IMR-90 (cell line): ENCODE measurements around the gene GRAMD2A. TPM values are rescaled to one million over a fixed set of nuclear protein-coding genes. Genes with fewer than 3 reads are reported as not detected.

Experiments used
- ATAC-seq: fragments of 200-7000 bp; cut with Tn5 transposase; 2 replicates; pipeline ENCODE4 v1.9.1; 2020; ENCODE audit warnings: low read depth, mild to moderate bottlenecking, moderate library complexity
- BruUV-seq: library from RNA; stranded (reverse); fragments of 400-500 nt; replicated peaks from 2 replicates; lab custom pipeline; 2021; lab: Mats Ljungman, UMichigan
- CTCF ChIA-PET: fragments of 300-600 bp; formaldehyde crosslinking; extraction: SDS; loops from one replicate; lab custom pipeline; 2021; ENCODE audit warnings: antibody characterized with exemption; lab: Yijun Ruan, JAX
- POLR2A ChIA-PET: fragments of 300-600 bp; sonication (Branson Sonifier 250); formaldehyde crosslinking; loops from one replicate; lab custom pipeline; 2022; ENCODE audit warnings: antibody characterized with exemption; ENCODE audit not compliant: unreplicated experiment; lab: Charles Lee
- DNase-seq: peaks from one replicate; pipeline ENCODE4 v3.0.0; 2013
- H2AFZ ChIP-seq: replicated peaks from 2 replicates; pipeline ENCODE3; 2013; ENCODE audit warnings: low read length, mild to moderate bottlenecking; ENCODE audit not compliant: poor library complexity
- H2AK5ac ChIP-seq: 2 replicates; pipeline ENCODE4 v1.6.1; 2013; ENCODE audit warnings: low read depth, low read length, inconsistent platforms
- H2AK9ac ChIP-seq: replicated peaks from 2 replicates; pipeline ENCODE3; 2013; ENCODE audit warnings: mild to moderate bottlenecking, low read depth, low read length, moderate library complexity; ENCODE audit not compliant: poor library complexity
- H2BK120ac ChIP-seq: 2 replicates; pipeline ENCODE4 v1.6.1; 2013; ENCODE audit warnings: low read depth, low read length, inconsistent platforms
- H2BK15ac ChIP-seq: 3 replicates; pipeline ENCODE4 v1.6.1; 2013; ENCODE audit warnings: low read depth, low read length, inconsistent platforms
- H2BK20ac ChIP-seq: 2 replicates; pipeline ENCODE4 v1.6.1; 2013; ENCODE audit warnings: low read depth, mild to moderate bottlenecking, inconsistent platforms, low read length, moderate library complexity
- H2BK5ac ChIP-seq: 2 replicates; pipeline ENCODE4 v1.6.1; 2013; ENCODE audit warnings: mild to moderate bottlenecking, low read depth, low read length, inconsistent platforms; ENCODE audit not compliant: poor library complexity, severe bottlenecking
- H3K14ac ChIP-seq: replicated peaks from 2 replicates; pipeline ENCODE4 v1.6.1; 2013; ENCODE audit warnings: low read depth, low read length, inconsistent platforms
- H3K18ac ChIP-seq: 2 replicates; pipeline ENCODE4 v1.6.1; 2013; ENCODE audit warnings: low read depth, low read length, control low read depth
- H3K23ac ChIP-seq: 2 replicates; pipeline ENCODE4 v1.6.1; 2013; ENCODE audit warnings: low read depth, low read length, inconsistent platforms
- H3K27ac ChIP-seq: 2 replicates; pipeline ENCODE4 v1.5.1; 2013; ENCODE audit warnings: mild to moderate bottlenecking, control low read depth, low read length; ENCODE audit not compliant: insufficient read depth
- H3K27me3 ChIP-seq: 2 replicates; pipeline ENCODE4 v1.6.1; 2013; ENCODE audit warnings: low read length; ENCODE audit not compliant: control insufficient read depth, insufficient read depth
- H3K36me3 ChIP-seq: 2 replicates; pipeline ENCODE4 v1.6.1; 2013; ENCODE audit warnings: low read length, mixed read lengths; ENCODE audit not compliant: control insufficient read depth, insufficient read depth
- H3K4ac ChIP-seq: 2 replicates; pipeline ENCODE4 v1.6.1; 2013; ENCODE audit warnings: low read depth, low read length, inconsistent platforms
- H3K4me1 ChIP-seq: 2 replicates; pipeline ENCODE4 v1.6.1; 2013; ENCODE audit warnings: low read length, mixed read lengths; ENCODE audit not compliant: control insufficient read depth, insufficient read depth
- H3K4me2 ChIP-seq: 2 replicates; pipeline ENCODE4 v1.6.1; 2013; ENCODE audit warnings: low read depth, mild to moderate bottlenecking, control low read depth, low read length, moderate library complexity
- H3K4me3 ChIP-seq: 2 replicates; pipeline ENCODE4 v1.5.1; 2013; ENCODE audit warnings: low read depth, mild to moderate bottlenecking, control low read depth, low read length, moderate library complexity; ENCODE audit not compliant: insufficient read depth
- H3K56ac ChIP-seq: 2 replicates; pipeline ENCODE4 v1.6.1; 2013; ENCODE audit warnings: low read length, inconsistent platforms; ENCODE audit not compliant: insufficient read depth; ENCODE audit errors: extremely low read depth
- H3K79me1 ChIP-seq, 2 experiments: 2 replicates each; pipeline ENCODE4 v1.6.1; 2013; ENCODE audit warnings: low read length in 2 of 2, inconsistent platforms in 1 of 2, low read depth in 1 of 2
- H3K9ac ChIP-seq: 2 replicates; pipeline ENCODE4 v1.6.1; 2013; ENCODE audit warnings: low read depth, low read length, control low read depth
- H3K9me1 ChIP-seq: 2 replicates; pipeline ENCODE4 v1.6.1; 2013; ENCODE audit warnings: low read length, inconsistent platforms; ENCODE audit not compliant: insufficient read depth
- H3K9me3 ChIP-seq: 2 replicates; pipeline ENCODE4 v1.6.1; 2013; ENCODE audit warnings: low read length; ENCODE audit not compliant: control insufficient read depth, insufficient read depth
- H4K20me1 ChIP-seq: 2 replicates; pipeline ENCODE4 v1.6.1; 2013; ENCODE audit warnings: low read length, inconsistent platforms; ENCODE audit not compliant: insufficient read depth
- H4K5ac ChIP-seq: 2 replicates; pipeline ENCODE4 v1.6.1; 2013; ENCODE audit warnings: mild to moderate bottlenecking, low read depth, low read length, control low read depth
- H4K8ac ChIP-seq, 2 experiments: 2 replicates each; pipeline ENCODE4 v1.6.1; 2013; ENCODE audit warnings: low read depth in 2 of 2, low read length in 2 of 2, control low read depth in 1 of 2, inconsistent platforms in 1 of 2
- H4K91ac ChIP-seq: 2 replicates; pipeline ENCODE4 v1.6.1; 2013; ENCODE audit warnings: low read depth, low read length, inconsistent platforms; ENCODE audit not compliant: insufficient read depth
- CTCF ChIP-seq: conservative IDR thresholded peaks from 2 replicates; pipeline ENCODE4 v1.5.1; 2012; ENCODE audit warnings: mild to moderate bottlenecking, low read depth, low read length, improper control_type of control experiment
- MAZ ChIP-seq: IDR thresholded peaks from 2 replicates; pipeline ENCODE4 v1.6.1; 2012; ENCODE audit warnings: low read depth, mild to moderate bottlenecking, low read length, improper control_type of control experiment, moderate library complexity, borderline replicate concordance
- MXI1 ChIP-seq: IDR thresholded peaks from 2 replicates; pipeline ENCODE4 v1.6.1; 2012; ENCODE audit warnings: low read depth, mild to moderate bottlenecking, low read length, moderate library complexity, borderline replicate concordance
- NFE2L2 ChIP-seq: fragments of 150-350 bp; IDR thresholded peaks from 2 replicates; pipeline ENCODE4 v1.6.1; 2016; ENCODE audit warnings: low read depth, mild to moderate bottlenecking, low read length
- RCOR1 ChIP-seq: IDR thresholded peaks from 2 replicates; pipeline ENCODE4 v1.6.1; 2012; ENCODE audit warnings: mild to moderate bottlenecking, low read length, improper control_type of control experiment; ENCODE audit not compliant: insufficient replicate concordance
- RFX5 ChIP-seq: IDR thresholded peaks from 2 replicates; pipeline ENCODE4 v1.8.0; 2012; ENCODE audit warnings: low read depth, mild to moderate bottlenecking, low read length, moderate library complexity
- SMC3 ChIP-seq: fragments of 150-350 bp; IDR thresholded peaks from 2 replicates; pipeline ENCODE4 v1.6.1; 2016; ENCODE audit warnings: low read depth, mild to moderate bottlenecking, antibody characterized with exemption, low read length, moderate library complexity
- USF2 ChIP-seq: fragments of 150-350 bp; IDR thresholded peaks from 2 replicates; pipeline ENCODE4 v1.6.1; 2017; ENCODE audit warnings: mild to moderate bottlenecking, antibody characterized with exemption, low read length, low read depth
- WGBS, 2 experiments: methylation state at CpG; one replicate each; pipeline versions ENCODE4 v1.1.5 to v1.1.7; 2013; ENCODE audit warnings: missing lambda C conversion rate in 2 of 2; ENCODE audit not compliant: insufficient read length in 1 of 2; ENCODE audit errors: extremely low coverage in 2 of 2; 5-methylcytosine and 5-hydroxymethylcytosine counted together
- dilution Hi-C: fragments of 300-500 bp; cut with HindIII; formaldehyde crosslinking; loops from one replicate; pipeline ENCODE4 v1.14.3; 2018; ENCODE audit warnings: low sequenced_read_pairs; ENCODE audit not compliant: unreplicated experiment
- in situ Hi-C: fragments of 300-500 bp; cut with MboI; formaldehyde crosslinking; loops from 3 replicates; pipeline ENCODE4 v1.14.3; 2019; ENCODE audit warnings: low sequenced_read_pairs, inconsistent platforms, mixed read lengths
- intact Hi-C: fragments of 100-400 bp; cut with micrococcal nuclease; formaldehyde crosslinking; loops from 2 replicates; pipeline ENCODE4 v1.10.0; 2022
- polyA plus RNA-seq, 3 experiments: library from polyadenylated mRNA; depleted of rRNA; stranded (reverse); fragments of >200 nt; gene quantifications; 2 replicates each; pipeline ENCODE4 v1.2.3, GENCODE V29; 2012; ENCODE audit warnings: low replicate concordance in 1 of 3
- total RNA-seq: library from RNA; depleted of rRNA; stranded (reverse); fragments of >200 nt; gene quantifications from 2 replicates; pipeline ENCODE4 v1.2.3, GENCODE V29; 2012

Gene GRAMD2A
- total and polyA plus RNA-seq, 2 of the 4 experiments (the other 2 are of a cell fraction): 0.14 to 0.18 TPM

- Histone ChIP-seq H3K9ac (no peak overlapping the region), H4K20me1 (peaks cover 18% of the 10 kb centered on the region), H4K5ac (no peak overlapping the region), H3K4me2 (no peak overlapping the region), H3K36me3 (peaks cover 9% of the 10 kb centered on the region), H3K4me1 (no peaks in the 10 kb centered on the region), H4K91ac (no peak overlapping the region), H2BK5ac (no peak overlapping the region), H3K79me1 (no peaks in the 10 kb centered on the region), H3K9me1 (no peaks in the 10 kb centered on the region), H2BK20ac (no peak overlapping the region), H3K27ac (no peak overlapping the region), H3K9me3 (no peaks in the 10 kb centered on the region), H3K18ac (no peak overlapping the region), H2BK15ac (no peak overlapping the region), H2BK120ac (no peak overlapping the region), H3K56ac (no peak overlapping the region), H2AK9ac (no peak overlapping the region), H3K14ac (no peak overlapping the region), H3K27me3 (peaks cover 9% of the 10 kb centered on the region), H4K8ac (no peak overlapping the region), H3K23ac (no peak overlapping the region), H3K4ac (no peak overlapping the region), H2AFZ (no peak overlapping the region), H2AK5ac (no peak overlapping the region), H3K4me3 (no peak overlapping the region)
- ChIA-PET CTCF (interaction anchor here (0.5 kb wide), 1 partner anchor 344 kb away, joined by 3 read pairs; no protein-coding TSS in a partner anchor), POLR2A (no interaction called here)
- ATAC-seq: no peak
- in situ Hi-C loops: no loop called here
- no TSS peak for BruUV-seq
- 100% methylated on average over 2 of the region's 8 CpGs; no CpG with 5 or more reads in 1 of the 2 experiments for WGBS, 2 experiments
- no peak for DNase-seq
- dilution Hi-C loops: no loop called here
- TF ChIP-seq USF2 (no peak), RCOR1 (no peak), MAZ (no peak), CTCF (no peak), SMC3 (no peak), MXI1 (no peak), RFX5 (no peak), NFE2L2 (no peak)
- intact Hi-C loops: no loop called here
These were observed 3.7 kb downstream of the GRAMD2A start for GRCh38 chr15:72193836-72194396.
